IMR-90 (cell line): ENCODE measurements around the gene IL2RA. TPM values are rescaled to one million over a fixed set of nuclear protein-coding genes. Genes with fewer than 3 reads are reported as not detected.

ENCODE experiments used
- ATAC-seq: fragments of 200-7000 bp; cut with Tn5 transposase; 2 replicates; pipeline ENCODE4 v1.9.1; 2020; ENCODE audit warnings: low read depth, mild to moderate bottlenecking, moderate library complexity
- BruUV-seq: library from RNA; stranded (reverse); fragments of 400-500 nt; replicated peaks from 2 replicates; lab custom pipeline; 2021; lab: Mats Ljungman, UMichigan
- CTCF ChIA-PET: fragments of 300-600 bp; formaldehyde crosslinking; extraction: SDS; loops from one replicate; lab custom pipeline; 2021; ENCODE audit warnings: antibody characterized with exemption; lab: Yijun Ruan, JAX
- POLR2A ChIA-PET: fragments of 300-600 bp; sonication (Branson Sonifier 250); formaldehyde crosslinking; loops from one replicate; lab custom pipeline; 2022; ENCODE audit warnings: antibody characterized with exemption; ENCODE audit not compliant: unreplicated experiment; lab: Charles Lee
- DNase-seq: peaks from one replicate; pipeline ENCODE4 v3.0.0; 2013
- H2AFZ ChIP-seq: replicated peaks from 2 replicates; pipeline ENCODE3; 2013; ENCODE audit warnings: low read length, mild to moderate bottlenecking; ENCODE audit not compliant: poor library complexity
- H2AK5ac ChIP-seq: 2 replicates; pipeline ENCODE4 v1.6.1; 2013; ENCODE audit warnings: low read depth, low read length, inconsistent platforms
- H2AK9ac ChIP-seq: replicated peaks from 2 replicates; pipeline ENCODE3; 2013; ENCODE audit warnings: mild to moderate bottlenecking, low read depth, low read length, moderate library complexity; ENCODE audit not compliant: poor library complexity
- H2BK120ac ChIP-seq: 2 replicates; pipeline ENCODE4 v1.6.1; 2013; ENCODE audit warnings: low read depth, low read length, inconsistent platforms
- H2BK15ac ChIP-seq: 3 replicates; pipeline ENCODE4 v1.6.1; 2013; ENCODE audit warnings: low read depth, low read length, inconsistent platforms
- H2BK20ac ChIP-seq: 2 replicates; pipeline ENCODE4 v1.6.1; 2013; ENCODE audit warnings: low read depth, mild to moderate bottlenecking, inconsistent platforms, low read length, moderate library complexity
- H2BK5ac ChIP-seq: 2 replicates; pipeline ENCODE4 v1.6.1; 2013; ENCODE audit warnings: mild to moderate bottlenecking, low read depth, low read length, inconsistent platforms; ENCODE audit not compliant: poor library complexity, severe bottlenecking
- H3K14ac ChIP-seq: replicated peaks from 2 replicates; pipeline ENCODE4 v1.6.1; 2013; ENCODE audit warnings: low read depth, low read length, inconsistent platforms
- H3K18ac ChIP-seq: 2 replicates; pipeline ENCODE4 v1.6.1; 2013; ENCODE audit warnings: low read depth, low read length, control low read depth
- H3K23ac ChIP-seq: 2 replicates; pipeline ENCODE4 v1.6.1; 2013; ENCODE audit warnings: low read depth, low read length, inconsistent platforms
- H3K27ac ChIP-seq: 2 replicates; pipeline ENCODE4 v1.5.1; 2013; ENCODE audit warnings: mild to moderate bottlenecking, control low read depth, low read length; ENCODE audit not compliant: insufficient read depth
- H3K27me3 ChIP-seq: 2 replicates; pipeline ENCODE4 v1.6.1; 2013; ENCODE audit warnings: low read length; ENCODE audit not compliant: control insufficient read depth, insufficient read depth
- H3K36me3 ChIP-seq: 2 replicates; pipeline ENCODE4 v1.6.1; 2013; ENCODE audit warnings: low read length, mixed read lengths; ENCODE audit not compliant: control insufficient read depth, insufficient read depth
- H3K4ac ChIP-seq: 2 replicates; pipeline ENCODE4 v1.6.1; 2013; ENCODE audit warnings: low read depth, low read length, inconsistent platforms
- H3K4me1 ChIP-seq: 2 replicates; pipeline ENCODE4 v1.6.1; 2013; ENCODE audit warnings: low read length, mixed read lengths; ENCODE audit not compliant: control insufficient read depth, insufficient read depth
- H3K4me2 ChIP-seq: 2 replicates; pipeline ENCODE4 v1.6.1; 2013; ENCODE audit warnings: low read depth, mild to moderate bottlenecking, control low read depth, low read length, moderate library complexity
- H3K4me3 ChIP-seq: 2 replicates; pipeline ENCODE4 v1.5.1; 2013; ENCODE audit warnings: low read depth, mild to moderate bottlenecking, control low read depth, low read length, moderate library complexity; ENCODE audit not compliant: insufficient read depth
- H3K56ac ChIP-seq: 2 replicates; pipeline ENCODE4 v1.6.1; 2013; ENCODE audit warnings: low read length, inconsistent platforms; ENCODE audit not compliant: insufficient read depth; ENCODE audit errors: extremely low read depth
- H3K79me1 ChIP-seq, 2 experiments: 2 replicates each; pipeline ENCODE4 v1.6.1; 2013; ENCODE audit warnings: low read length in 2 of 2, inconsistent platforms in 1 of 2, low read depth in 1 of 2
- H3K9ac ChIP-seq: 2 replicates; pipeline ENCODE4 v1.6.1; 2013; ENCODE audit warnings: low read depth, low read length, control low read depth
- H3K9me1 ChIP-seq: 2 replicates; pipeline ENCODE4 v1.6.1; 2013; ENCODE audit warnings: low read length, inconsistent platforms; ENCODE audit not compliant: insufficient read depth
- H3K9me3 ChIP-seq: 2 replicates; pipeline ENCODE4 v1.6.1; 2013; ENCODE audit warnings: low read length; ENCODE audit not compliant: control insufficient read depth, insufficient read depth
- H4K20me1 ChIP-seq: 2 replicates; pipeline ENCODE4 v1.6.1; 2013; ENCODE audit warnings: low read length, inconsistent platforms; ENCODE audit not compliant: insufficient read depth
- H4K5ac ChIP-seq: 2 replicates; pipeline ENCODE4 v1.6.1; 2013; ENCODE audit warnings: mild to moderate bottlenecking, low read depth, low read length, control low read depth
- H4K8ac ChIP-seq, 2 experiments: 2 replicates each; pipeline ENCODE4 v1.6.1; 2013; ENCODE audit warnings: low read depth in 2 of 2, low read length in 2 of 2, control low read depth in 1 of 2, inconsistent platforms in 1 of 2
- H4K91ac ChIP-seq: 2 replicates; pipeline ENCODE4 v1.6.1; 2013; ENCODE audit warnings: low read depth, low read length, inconsistent platforms; ENCODE audit not compliant: insufficient read depth
- BHLHE40 ChIP-seq: fragments of 150-350 bp; IDR thresholded peaks from 2 replicates; pipeline ENCODE4 v1.6.1; 2016; ENCODE audit warnings: mild to moderate bottlenecking, low read depth, low read length
- CEBPB ChIP-seq: IDR thresholded peaks from 2 replicates; pipeline ENCODE4 v1.6.1; 2012; ENCODE audit warnings: low read depth, low read length, improper control_type of control experiment
- CHD1 ChIP-seq: IDR thresholded peaks from 2 replicates; pipeline ENCODE4 v1.6.1; 2012; ENCODE audit warnings: low read depth, low read length, improper control_type of control experiment
- CTCF ChIP-seq: conservative IDR thresholded peaks from 2 replicates; pipeline ENCODE4 v1.5.1; 2012; ENCODE audit warnings: mild to moderate bottlenecking, low read depth, low read length, improper control_type of control experiment
- ELK1 ChIP-seq: fragments of 150-350 bp; IDR thresholded peaks from 2 replicates; pipeline ENCODE4 v1.6.1; 2016; ENCODE audit warnings: low read depth, mild to moderate bottlenecking, low read length, moderate library complexity, borderline replicate concordance
- MAFK ChIP-seq: IDR thresholded peaks from 2 replicates; pipeline ENCODE4 v1.6.1; 2012; ENCODE audit warnings: low read depth, low read length, improper control_type of control experiment
- MXI1 ChIP-seq: IDR thresholded peaks from 2 replicates; pipeline ENCODE4 v1.6.1; 2012; ENCODE audit warnings: low read depth, mild to moderate bottlenecking, low read length, moderate library complexity, borderline replicate concordance
- NFE2L2 ChIP-seq: fragments of 150-350 bp; IDR thresholded peaks from 2 replicates; pipeline ENCODE4 v1.6.1; 2016; ENCODE audit warnings: low read depth, mild to moderate bottlenecking, low read length
- RFX5 ChIP-seq: IDR thresholded peaks from 2 replicates; pipeline ENCODE4 v1.8.0; 2012; ENCODE audit warnings: low read depth, mild to moderate bottlenecking, low read length, moderate library complexity
- WGBS, 2 experiments: methylation state at CpG; one replicate each; pipeline versions ENCODE4 v1.1.5 to v1.1.7; 2013; ENCODE audit warnings: missing lambda C conversion rate in 2 of 2; ENCODE audit not compliant: insufficient read length in 1 of 2; ENCODE audit errors: extremely low coverage in 2 of 2; 5-methylcytosine and 5-hydroxymethylcytosine counted together
- dilution Hi-C: fragments of 300-500 bp; cut with HindIII; formaldehyde crosslinking; loops from one replicate; pipeline ENCODE4 v1.14.3; 2018; ENCODE audit warnings: low sequenced_read_pairs; ENCODE audit not compliant: unreplicated experiment
- in situ Hi-C: fragments of 300-500 bp; cut with MboI; formaldehyde crosslinking; loops from 3 replicates; pipeline ENCODE4 v1.14.3; 2019; ENCODE audit warnings: low sequenced_read_pairs, inconsistent platforms, mixed read lengths
- intact Hi-C: fragments of 100-400 bp; cut with micrococcal nuclease; formaldehyde crosslinking; loops from 2 replicates; pipeline ENCODE4 v1.10.0; 2022
- polyA plus RNA-seq, 3 experiments: library from polyadenylated mRNA; depleted of rRNA; stranded (reverse); fragments of >200 nt; gene quantifications; 2 replicates each; pipeline ENCODE4 v1.2.3, GENCODE V29; 2012; ENCODE audit warnings: low replicate concordance in 1 of 3
- total RNA-seq: library from RNA; depleted of rRNA; stranded (reverse); fragments of >200 nt; gene quantifications from 2 replicates; pipeline ENCODE4 v1.2.3, GENCODE V29; 2012

Gene IL2RA
- total and polyA plus RNA-seq, 2 of the 4 experiments (the other 2 are of a cell fraction), result not detected

GRCh38 chr10:6039711-6040110 is 22.5 kb downstream of the IL2RA start:
- H3K9me3 ChIP-seq, result no peaks in the 10 kb centered on the region; the same call in 1 of the 2 replicates
- intact Hi-C loops (no loop called here), dilution Hi-C loops (no loop called here), in situ Hi-C loops (no loop called here)
- no peak overlapping the region for H2BK20ac ChIP-seq
- H3K4me3 ChIP-seq, result no peak overlapping the region
- no peak overlapping the region for H3K56ac ChIP-seq
- H2BK5ac ChIP-seq, result no peak overlapping the region
- H4K5ac ChIP-seq, result no peak overlapping the region
- H3K4me1 ChIP-seq, result no peaks in the 10 kb centered on the region
- no peak overlapping the region for H3K18ac ChIP-seq
- H4K8ac ChIP-seq, result no peak overlapping the region
- H3K79me1 ChIP-seq, result no peaks in the 10 kb centered on the region
- H2AFZ ChIP-seq, result no peak overlapping the region
- no peak overlapping the region for H3K23ac ChIP-seq
- no peak overlapping the region for H4K91ac ChIP-seq
- H3K4ac ChIP-seq, result no peak overlapping the region
- H2BK120ac ChIP-seq, result no peak overlapping the region
- DNase-seq (no peak), ATAC-seq (no peak)
- no peaks in the 10 kb centered on the region for H3K9me1 ChIP-seq
- H4K20me1 ChIP-seq, result no peaks in the 10 kb centered on the region
- no peak overlapping the region for H3K14ac ChIP-seq
- H3K27ac ChIP-seq, result no peak overlapping the region
- H3K9ac ChIP-seq, result no peak overlapping the region
- H3K36me3 ChIP-seq, result no peaks in the 10 kb centered on the region
- H2AK9ac ChIP-seq, result no peak overlapping the region
- TF ChIP-seq CHD1, result no peak
- no peak for TF ChIP-seq NFE2L2
- TF ChIP-seq CTCF, result no peak
- no peak for TF ChIP-seq MXI1
- no peak for TF ChIP-seq ELK1
- TF ChIP-seq CEBPB, result no peak
- TF ChIP-seq MAFK, result no peak
- no peak for TF ChIP-seq RFX5
- no peak for TF ChIP-seq BHLHE40
- H3K4me2 ChIP-seq, result no peak overlapping the region
- peaks cover 42% of the 10 kb centered on the region for H3K27me3 ChIP-seq
- no peak overlapping the region for H2BK15ac ChIP-seq
- CTCF ChIA-PET, result no interaction called here
- no TSS peak for BruUV-seq
- 54% methylated on average over 4 of the region's 4 CpGs; no CpG with 5 or more reads in 1 of the 2 experiments for WGBS, 2 experiments
- POLR2A ChIA-PET, result no interaction called here
- no peak overlapping the region for H2AK5ac ChIP-seq
